Measurements from ENCODE around the gene IRF6. TPM values are rescaled to one million over a fixed set of nuclear protein-coding genes. Genes with fewer than 3 reads are reported as not detected.

Gene IRF6
- total and polyA plus RNA-seq, 2 of the 8 experiments (the other 6 are each of a cell fraction or from before 2014, with no cell fraction given) = 9.6 to 13.4 TPM

DNA sequence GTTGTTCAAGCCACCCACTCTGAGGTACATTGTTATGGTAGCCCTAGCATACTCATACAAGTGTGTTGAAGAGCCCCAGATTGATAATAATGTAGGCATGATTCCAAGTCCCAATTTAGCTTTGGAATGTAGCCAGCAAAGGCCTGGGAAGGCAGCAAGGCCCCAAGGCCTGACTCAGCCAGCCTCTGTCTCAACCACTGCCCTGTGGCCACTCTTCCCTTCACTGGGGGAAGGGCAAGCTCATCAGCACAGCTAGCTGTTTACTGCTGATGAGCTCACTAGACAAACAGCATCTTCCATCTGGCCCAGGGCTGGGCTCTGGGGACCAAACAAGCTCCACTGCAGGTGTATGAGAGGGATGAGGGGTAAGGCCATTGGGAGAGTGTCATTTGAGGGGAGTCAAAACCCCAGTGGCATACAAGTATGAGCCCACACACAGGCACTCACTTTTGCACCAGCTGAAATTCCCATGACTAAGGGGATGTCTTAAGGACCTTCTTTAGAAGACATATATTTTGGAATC is 2.2 kb upstream of the IRF6 start:
- Histone ChIP-seq H3K27me3 (replicated peaks in 1 of 4; ENCODE audit: control insufficient read depth in 3 of 4, extremely low read depth in 1 of 4, insufficient read depth in 3 of 4, low read length in 3 of 4) (no peaks in the 10 kb centered on the region), H2AK5ac (ENCODE audit: low read depth, low read length) (no peak overlapping the region), H3K23ac (ENCODE audit: insufficient read length) (no peak overlapping the region), H3K23me2 (ENCODE audit: low read depth, low read length) (peaks cover 12% of the 10 kb centered on the region; the same call in 1 of the 2 replicates), H4K8ac (ENCODE audit: extremely low read depth, insufficient read depth, low read length) (no peak overlapping the region), H3K4ac (replicated peaks; ENCODE audit: insufficient read length, low read depth, low read length) (no peak overlapping the region), H3K79me1 (ENCODE audit: low read depth, low read length) (no peaks in the 10 kb centered on the region; the same call in none of the 2 replicates), H3K9me3 (ENCODE audit: insufficient read depth in 2 of 2, low read depth in 1 of 2, low read length in 1 of 2) (no peaks in the 10 kb centered on the region), H3K79me2 (ENCODE audit: control insufficient read depth in 1 of 2, insufficient read depth in 2 of 2, low read length in 2 of 2) (peaks cover 0 to 7% of the 10 kb centered on the region in 2 experiments; a peak in 1 of 4 replicates), H2AFZ (ENCODE audit: low read length) (no peak overlapping the region), H3K27ac (ENCODE audit: low read depth, low read length) (no peak overlapping the region), H2BK5ac (ENCODE audit: low read depth, low read length) (no peak overlapping the region), H2BK20ac (ENCODE audit: low read length) (no peak overlapping the region), H3K18ac (ENCODE audit: extremely low read depth, low read length) (no peak overlapping the region), H3K36me3 (ENCODE audit: control insufficient read depth in 2 of 4, insufficient read depth in 4 of 4, low read length in 3 of 4) (no peaks in the 10 kb centered on the region), H4K5ac (ENCODE audit: insufficient read length, low read depth, low read length) (no peak overlapping the region), H4K20me1 (replicated peaks in 1 of 2; ENCODE audit: control insufficient read depth in 1 of 2, insufficient read depth in 2 of 2, low read length in 2 of 2) (peaks cover 0 to 6% of the 10 kb centered on the region in 2 experiments), H3K56ac (replicated peaks; ENCODE audit: insufficient read length, low read depth, low read length) (no peak overlapping the region), H3K9ac (replicated peaks in 1 of 4; ENCODE audit: extremely low read depth in 1 of 4, low read depth in 3 of 4, low read length in 3 of 4) (no peak overlapping the region), H2BK120ac (replicated peaks; ENCODE audit: low read depth, low read length) (no peak overlapping the region), H3K14ac (ENCODE audit: insufficient read length) (no peak overlapping the region), H4K91ac (replicated peaks; ENCODE audit: insufficient read length, low read length) (no peak overlapping the region), H3K4me3 (ENCODE audit: extremely low read depth in 1 of 4, insufficient read depth in 2 of 4, low read depth in 3 of 4, low read length in 4 of 4) (no peak overlapping the region), H2BK15ac (ENCODE audit: low read length) (no peak overlapping the region), H3K4me1 (replicated peaks in 1 of 4; ENCODE audit: control insufficient read depth in 3 of 4, insufficient read depth in 4 of 4, low read length in 3 of 4) (peaks cover 0 to 7% (median 0%) of the 10 kb centered on the region in 4 experiments; a peak in 4 of 7 replicates), H2BK12ac (ENCODE audit: low read depth, low read length) (no peak overlapping the region), H3K4me2 (ENCODE audit: insufficient read depth in 1 of 2, low read depth in 2 of 2, low read length in 2 of 2) (no peak overlapping the region)
- POLR2A ChIA-PET (ENCODE audit: partially characterized antibody) = interaction anchor here (1.2 to 1.5 kb wide), 2 partner anchors 20 to 566 kb away, joined by 3 read pairs; partner anchors contain the start of gene UTP25
- no peak for DNase-seq (ENCODE audit: low read depth in 1 of 2, low spot score in 2 of 2)
- FAIRE-seq = no peak
- CTCF ChIA-PET (ENCODE audit: partially characterized antibody) = interaction anchor here (11.7 kb wide), 1 partner anchor 15 kb away, joined by 254 read pairs; the partner anchor contains the start of gene UTP25
- TF ChIP-seq RFX5 (IDR thresholded peaks at IDR 0.05; ENCODE audit: borderline replicate concordance, low read depth, low read length) (no peak), CEBPB (IDR thresholded peaks at IDR 0.05; ENCODE audit: low read depth, low read length) (no peak), BACH1 (IDR thresholded peaks at IDR 0.05; ENCODE audit: low read length) (no peak), NRF1 (IDR thresholded peaks at IDR 0.05; ENCODE audit: low read depth, low read length) (no peak), POLR2A (IDR thresholded peaks at IDR 0.05; ENCODE audit: control extremely low read depth in 1 of 2, low read depth in 2 of 2, low read length in 2 of 2) (no peak), RNF2 (IDR thresholded peaks at IDR 0.05; ENCODE audit: borderline replicate concordance, low read depth, low read length, missing control alignments, poor library complexity, severe bottlenecking) (no peak), YY1 (IDR thresholded peaks at IDR 0.05; ENCODE audit: low read depth, low read length) (no peak), SP4 (IDR thresholded peaks at IDR 0.05; ENCODE audit: low read length) (no peak), SIN3A (conservative IDR thresholded peaks at IDR 0.05 in 1 of 2, IDR thresholded peaks at IDR 0.05 in 1 of 2; ENCODE audit: low read depth in 1 of 2, low read length in 2 of 2) (no peak), RXRA (IDR thresholded peaks at IDR 0.05; ENCODE audit: insufficient read depth, low read depth, low read length) (no peak)
- TF ChIP-seq, protein P1, sequence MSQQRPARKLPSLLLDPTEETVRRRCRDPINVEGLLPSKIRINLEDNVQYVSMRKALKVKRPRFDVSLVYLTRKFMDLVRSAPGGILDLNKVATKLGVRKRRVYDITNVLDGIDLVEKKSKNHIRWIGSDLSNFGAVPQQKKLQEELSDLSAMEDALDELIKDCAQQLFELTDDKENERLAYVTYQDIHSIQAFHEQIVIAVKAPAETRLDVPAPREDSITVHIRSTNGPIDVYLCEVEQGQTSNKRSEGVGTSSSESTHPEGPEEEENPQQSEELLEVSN (IDR thresholded peaks at IDR 0.05) = no peak

All from H1 (cell line).